Measurements from ENCODE around the gene LRMDA. TPM values are rescaled to one million over a fixed set of nuclear protein-coding genes. Genes with fewer than 3 reads are reported as not detected.

The LRMDA gene
- total and polyA plus RNA-seq, 2 of the 8 experiments (the other 6 are each of a cell fraction or from before 2014, with no cell fraction given): 0.86 to 2.8 TPM

GRCh38 chr10:76209135-76209534 lies 777.7 kb downstream of the LRMDA start:
- peaks cover 0 to 6% (median under 1%) of the 10 kb centered on the region in 4 experiments; a peak in 4 of 7 replicates for H3K4me1 ChIP-seq (replicated peaks in 1 of 4; ENCODE audit: control insufficient read depth in 3 of 4, insufficient read depth in 4 of 4, low read length in 3 of 4)
- H3K4me2 ChIP-seq (ENCODE audit: insufficient read depth in 1 of 2, low read depth in 2 of 2, low read length in 2 of 2): no peak overlapping the region
- DNase-seq (ENCODE audit: low read depth in 1 of 2, low spot score in 2 of 2) (no peak), FAIRE-seq (no peak)
- no peak overlapping the region for H2BK12ac ChIP-seq (ENCODE audit: low read depth, low read length)
- no peak overlapping the region for H3K56ac ChIP-seq (replicated peaks; ENCODE audit: insufficient read length, low read depth, low read length)
- no peak overlapping the region for H2AK5ac ChIP-seq (ENCODE audit: low read depth, low read length)
- 91% methylated on average over 5 of the region's 5 CpGs; no CpG with 5 or more reads in 1 of the 2 experiments for WGBS, 2 experiments (ENCODE audit: extremely low coverage in 1 of 2, insufficient coverage in 1 of 2, insufficient read length in 1 of 2, insufficient replicate concordance in 2 of 2, low coverage in 1 of 2, low lambda C conversion rate in 2 of 2, missing lambda C conversion rate in 1 of 2)
- no peaks in the 10 kb centered on the region; the same call in 1 of the 2 replicates for H3K23me2 ChIP-seq (ENCODE audit: low read depth, low read length)
- no peak overlapping the region for H2BK20ac ChIP-seq (ENCODE audit: low read length)
- no peak overlapping the region for H3K27ac ChIP-seq (ENCODE audit: low read depth, low read length)
- H4K8ac ChIP-seq (ENCODE audit: extremely low read depth, insufficient read depth, low read length): no peak overlapping the region
- no peak overlapping the region for H2BK15ac ChIP-seq (ENCODE audit: low read length)
- no peak overlapping the region for H3K4me3 ChIP-seq (ENCODE audit: extremely low read depth in 1 of 4, insufficient read depth in 2 of 4, low read depth in 3 of 4, low read length in 4 of 4)
- no peaks in the 10 kb centered on the region for H3K79me2 ChIP-seq (ENCODE audit: control insufficient read depth in 1 of 2, insufficient read depth in 2 of 2, low read length in 2 of 2)
- H3K14ac ChIP-seq (ENCODE audit: insufficient read length): no peak overlapping the region
- CTCF ChIA-PET (ENCODE audit: partially characterized antibody): interaction anchor here (1.1 kb wide), 1 partner anchor 96 kb away, joined by 3 read pairs; no protein-coding TSS in a partner anchor
- no peaks in the 10 kb centered on the region for H3K36me3 ChIP-seq (ENCODE audit: control insufficient read depth in 2 of 4, insufficient read depth in 4 of 4, low read length in 3 of 4)
- H3K23ac ChIP-seq (ENCODE audit: insufficient read length): no peak overlapping the region
- H4K91ac ChIP-seq (replicated peaks; ENCODE audit: insufficient read length, low read length): no peak overlapping the region
- H3K4ac ChIP-seq (replicated peaks; ENCODE audit: insufficient read length, low read depth, low read length): no peak overlapping the region
- no peak overlapping the region for H2BK5ac ChIP-seq (ENCODE audit: low read depth, low read length)
- no peak overlapping the region for H3K18ac ChIP-seq (ENCODE audit: extremely low read depth, low read length)
- POLR2A ChIA-PET (ENCODE audit: partially characterized antibody): no interaction called here
- no peak overlapping the region for H2BK120ac ChIP-seq (replicated peaks; ENCODE audit: low read depth, low read length)
- no peaks in the 10 kb centered on the region for H4K20me1 ChIP-seq (replicated peaks in 1 of 2; ENCODE audit: control insufficient read depth in 1 of 2, insufficient read depth in 2 of 2, low read length in 2 of 2)
- no peak overlapping the region for H3K9ac ChIP-seq (replicated peaks in 1 of 4; ENCODE audit: extremely low read depth in 1 of 4, low read depth in 3 of 4, low read length in 3 of 4)
- no peak overlapping the region for H2AFZ ChIP-seq (ENCODE audit: low read length)
- H3K27me3 ChIP-seq (replicated peaks in 1 of 4; ENCODE audit: control insufficient read depth in 3 of 4, extremely low read depth in 1 of 4, insufficient read depth in 3 of 4, low read length in 3 of 4): no peaks in the 10 kb centered on the region
- no peaks in the 10 kb centered on the region for H3K9me3 ChIP-seq (ENCODE audit: insufficient read depth in 2 of 2, low read depth in 1 of 2, low read length in 1 of 2)
- H3K79me1 ChIP-seq (ENCODE audit: low read depth, low read length): no peaks in the 10 kb centered on the region
- H4K5ac ChIP-seq (ENCODE audit: insufficient read length, low read depth, low read length): no peak overlapping the region
